Measurements from ENCODE around the gene ELFN1. TPM values are rescaled to one million over a fixed set of nuclear protein-coding genes. Genes with fewer than 3 reads are reported as not detected.

The ELFN1 gene
- total and polyA plus RNA-seq, 9 of the 15 experiments (the other 6 are each of a cell fraction or from before 2014, with no cell fraction given), result 0.04 to 0.64 (median 0.18) TPM; not detected in 2

- H2AFZ ChIP-seq (ENCODE audit: low read depth, low read length), result no peak overlapping the region
These were observed 19.6 kb upstream of the ELFN1 start for GRCh38 chr7:1650363-1651030.

More at GRCh38 chr7:1650363-1651030, 19.6 kb upstream of the ELFN1 start:
- ATAC-seq (no peak), FAIRE-seq (no peak), DNase-seq (ENCODE audit: extremely low read depth in 1 of 4, low spot score in 3 of 4) (no peak)
- peaks cover 13 to 53% of the 10 kb centered on the region in 2 experiments; a peak in 4 of 5 replicates for H3K4me1 ChIP-seq (replicated peaks in 1 of 2; ENCODE audit: control insufficient read depth in 2 of 2, insufficient read depth in 2 of 2, low read length in 2 of 2)
- no peaks in the 10 kb centered on the region for H3K9me3 ChIP-seq (replicated peaks; ENCODE audit: control insufficient read depth, insufficient read depth, low read depth, low read length)
- peak overlapping the region in 1 of 2 experiments; percentile 31; a peak in 1 of 4 replicates for H3K9ac ChIP-seq (ENCODE audit: insufficient read depth in 1 of 2, low read depth in 2 of 2, low read length in 2 of 2)
- no peak overlapping the region for H3K4me3 ChIP-seq
- BruUV-seq (replicated peaks), result no TSS peak
- 21% methylated on average over 16 of the region's 23 CpGs for WGBS (ENCODE audit: insufficient coverage, low coverage, missing lambda C conversion rate)
- H3K9me1 ChIP-seq (ENCODE audit: control insufficient read depth, insufficient read depth, low read length), result no peaks in the 10 kb centered on the region
- H3K27me3 ChIP-seq (ENCODE audit: control insufficient read depth in 2 of 2, insufficient read depth in 2 of 2, low read length in 2 of 2), result peaks cover 9 to 48% of the 10 kb centered on the region in 2 experiments; a peak in 4 of 5 replicates
- no peaks in the 10 kb centered on the region for H3K79me2 ChIP-seq (ENCODE audit: control insufficient read depth, insufficient read depth, low read length)
- ChIA-PET POLR2A (interaction anchor here (0.7 to 0.8 kb wide), 2 partner anchors 18 to 28 kb away, joined by 4 read pairs; no protein-coding TSS in a partner anchor), CTCF (ENCODE audit: low intra/inter-chr PET ratio) (no interaction called here)
- no peak overlapping the region for H3K27ac ChIP-seq (ENCODE audit: extremely low read depth, low read depth, low read length)
- 0 out of 2 replicates have a peak, but pooled peaks cover 7% of the 10 kb centered on the region for H4K20me1 ChIP-seq (replicated peaks; ENCODE audit: control insufficient read depth, insufficient read depth, low read length)
- TF ChIP-seq PTTG1 (tag; IDR thresholded peaks at IDR 0.05; ENCODE audit: low read depth) (no peak), NFIC (IDR thresholded peaks at IDR 0.05) (peak; percentile 72), ZFP36 (IDR thresholded peaks at IDR 0.05; ENCODE audit: low read depth, low read length, partially characterized antibody) (no peak), ZNF655 (CRISPR knock-in tag; IDR thresholded peaks at IDR 0.05) (no peak), ZNF431 (CRISPR knock-in tag; IDR thresholded peaks at IDR 0.05) (no peak)
- no peaks in the 10 kb centered on the region for H3K36me3 ChIP-seq (ENCODE audit: control insufficient read depth, insufficient read depth, low read length)
- H3K4me2 ChIP-seq (ENCODE audit: insufficient read depth, low read length), result no peak overlapping the region
- intact Hi-C loops (cut with micrococcal nuclease) (no loop called here), in situ Hi-C loops (cut with MboI) (no loop called here)
